ENCODE measurements around the gene HMMR. TPM values are rescaled to one million over a fixed set of nuclear protein-coding genes. Genes with fewer than 3 reads are reported as not detected.

The HMMR gene
- total RNA-seq, 1 donor from 2014 or later = 225 TPM

- H3K36me3 Mint-ChIP-seq = peaks cover 11% of the 10 kb centered on the region
- H3K9ac ChIP-seq = no peak overlapping the region
- H3F3A ChIP-seq (ENCODE audit: low read depth) = peaks cover 16% of the 10 kb centered on the region
- H3K27ac Mint-ChIP-seq = peak overlapping the region; percentile 92
- no peak for DNase-seq (ENCODE audit: low spot score)
- H3K27me3 Mint-ChIP-seq (ENCODE audit: insufficient read depth, low read depth) = no peaks in the 10 kb centered on the region
- H2AFZ ChIP-seq (replicated peaks) = peak overlapping the region; percentile 7
- H3K79me2 ChIP-seq (ENCODE audit: low read depth) = peaks cover 45% of the 10 kb centered on the region
- H3K4me3 ChIP-seq = peak overlapping the region; percentile 47
- no peaks in the 10 kb centered on the region for H3K27me3 ChIP-seq
- H3K9me3 ChIP-seq (ENCODE audit: low read depth) = no peaks in the 10 kb centered on the region
- H3K4me1 ChIP-seq = peaks cover 44% of the 10 kb centered on the region
- H3K27ac ChIP-seq = peak overlapping the region; percentile 70
- H3K36me3 ChIP-seq = peaks cover 12% of the 10 kb centered on the region
- H3K4me2 ChIP-seq = peak overlapping the region; percentile 75
- no peaks in the 10 kb centered on the region for H3K9me3 Mint-ChIP-seq
- peak overlapping the region; percentile 95 for H3K4me3 Mint-ChIP-seq
- no peak for TF ChIP-seq EZH2phosphoT487 (IDR thresholded peaks at IDR 0.05)
- TF ChIP-seq CTCF (IDR thresholded peaks at IDR 0.05) = no peak
- TF ChIP-seq EZH2 (IDR thresholded peaks at IDR 0.05) = no peak
- H3K4me1 Mint-ChIP-seq = peaks cover 40% of the 10 kb centered on the region
- H4K20me1 ChIP-seq (ENCODE audit: low read depth) = peaks cover 37% of the 10 kb centered on the region
These were observed 23.9 kb upstream of the HMMR start for GRCh38 chr5:163436515-163436914.

GRCh38 chr5:163437011-163437308 lies 23.5 kb upstream of the HMMR start:
- H3K79me2 ChIP-seq (ENCODE audit: low read depth) = peaks cover 50% of the 10 kb centered on the region
- H3K4me2 ChIP-seq = peak overlapping the region; percentile 75
- H3K27ac Mint-ChIP-seq = peak overlapping the region; percentile 92
- H3K27me3 ChIP-seq = no peaks in the 10 kb centered on the region
- H3K4me1 ChIP-seq = peaks cover 44% of the 10 kb centered on the region
- peak overlapping the region; percentile 47 for H3K4me3 ChIP-seq
- no peak overlapping the region for H3K9ac ChIP-seq
- peaks cover 11% of the 10 kb centered on the region for H3K36me3 Mint-ChIP-seq
- H2AFZ ChIP-seq (replicated peaks) = peak overlapping the region; percentile 7
- DNase-seq (ENCODE audit: low spot score) = no peak
- H4K20me1 ChIP-seq (ENCODE audit: low read depth) = peaks cover 37% of the 10 kb centered on the region
- TF ChIP-seq EZH2 (IDR thresholded peaks at IDR 0.05) = no peak
- peak overlapping the region; percentile 95 for H3K4me3 Mint-ChIP-seq
- no peaks in the 10 kb centered on the region for H3K9me3 ChIP-seq (ENCODE audit: low read depth)
- no peaks in the 10 kb centered on the region for H3K27me3 Mint-ChIP-seq (ENCODE audit: insufficient read depth, low read depth)
- H3K27ac ChIP-seq = peak overlapping the region; percentile 70
- peaks cover 16% of the 10 kb centered on the region for H3K36me3 ChIP-seq
- peaks cover 40% of the 10 kb centered on the region for H3K4me1 Mint-ChIP-seq
- peaks cover 16% of the 10 kb centered on the region for H3F3A ChIP-seq (ENCODE audit: low read depth)
- no peaks in the 10 kb centered on the region for H3K9me3 Mint-ChIP-seq

GRCh38 chr5:163437309-163438182 lies 22.9 kb upstream of the HMMR start, which contains the start of gene CCNG1:
TSS of gene CCNG1 (plus strand) at chr5:163437595. CDS start at chr5:163439257, 1,662 bp downstream.
- peak; percentile 99 for DNase-seq (ENCODE audit: low spot score)
- Mint-ChIP-seq H3K27me3 (ENCODE audit: insufficient read depth, low read depth) (no peaks in the 10 kb centered on the region), H3K9me3 (no peaks in the 10 kb centered on the region), H3K4me3 (peak within 1 kb of the TSS; percentile 95), H3K27ac (peak within 1 kb of the TSS; percentile 92), H3K4me1 (peaks cover 40% of the 10 kb centered on the region), H3K36me3 (peaks cover 17% of the 10 kb centered on the region)
- H3K79me2 ChIP-seq (ENCODE audit: low read depth) = peaks cover 56% of the 10 kb centered on the region
- TF ChIP-seq EZH2phosphoT487 (IDR thresholded peaks at IDR 0.05) (no peak), CTCF (IDR thresholded peaks at IDR 0.05) (no peak), EZH2 (IDR thresholded peaks at IDR 0.05) (no peak)
- H3F3A ChIP-seq (ENCODE audit: low read depth) = peaks cover 19% of the 10 kb centered on the region
- peak within 1 kb of the TSS; percentile 98 for H3K27ac ChIP-seq
- peak within 1 kb of the TSS; percentile 91 for H3K4me2 ChIP-seq
- peaks cover 37% of the 10 kb centered on the region for H4K20me1 ChIP-seq (ENCODE audit: low read depth)
- H3K4me1 ChIP-seq = peaks cover 43% of the 10 kb centered on the region
- no peaks in the 10 kb centered on the region for H3K27me3 ChIP-seq
- H3K36me3 ChIP-seq = peaks cover 21% of the 10 kb centered on the region
- H2AFZ ChIP-seq (replicated peaks) = peak within 1 kb of the TSS; percentile 32
- peak within 1 kb of the TSS; percentile 94 for H3K4me3 ChIP-seq
- H3K9ac ChIP-seq = peak within 1 kb of the TSS; percentile 95
- H3K9me3 ChIP-seq (ENCODE audit: low read depth) = no peaks in the 10 kb centered on the region

GRCh38 chr5:163439092-163439425 lies 21.4 kb upstream of the HMMR start:
- Histone ChIP-seq H2AFZ (replicated peaks) (no peak overlapping the region), H3K27me3 (no peaks in the 10 kb centered on the region), H3K4me2 (peak overlapping the region; percentile 91), H3K9ac (peak overlapping the region; percentile 95), H4K20me1 (ENCODE audit: low read depth) (peaks cover 44% of the 10 kb centered on the region), H3K4me3 (peak overlapping the region; percentile 94), H3K79me2 (ENCODE audit: low read depth) (peaks cover 67% of the 10 kb centered on the region), H3K36me3 (peaks cover 32% of the 10 kb centered on the region), H3K9me3 (ENCODE audit: low read depth) (no peaks in the 10 kb centered on the region), H3K27ac (no peak overlapping the region), H3F3A (ENCODE audit: low read depth) (peaks cover 26% of the 10 kb centered on the region), H3K4me1 (peaks cover 30% of the 10 kb centered on the region)
- TF ChIP-seq EZH2 (IDR thresholded peaks at IDR 0.05) (no peak), CTCF (IDR thresholded peaks at IDR 0.05) (no peak), EZH2phosphoT487 (IDR thresholded peaks at IDR 0.05) (no peak)
- Mint-ChIP-seq H3K36me3 (peaks cover 18% of the 10 kb centered on the region), H3K9me3 (no peaks in the 10 kb centered on the region), H3K27ac (no peak overlapping the region), H3K4me3 (peak overlapping the region; percentile 95), H3K27me3 (ENCODE audit: insufficient read depth, low read depth) (no peaks in the 10 kb centered on the region), H3K4me1 (peaks cover 38% of the 10 kb centered on the region)
- DNase-seq (ENCODE audit: low spot score) = no peak

Measured in neural progenitor cell (in vitro differentiated cells).